Adrenal gland (tissue), 5 donors: ENCODE results near the gene SERPINA5.
A peak's percentile ranks its signal among the peaks of the same experiment; 100 is the strongest.

Experiments
- CTCF ChIP-seq, 6 experiments: fragments of 450-650 bp in 4 of 6; fragments of 200-600 bp in 2 of 6; sonication (generic) in 1 of 6; IDR thresholded peaks; 1 replicate in 5 of 6; 2 replicates in 1 of 6; pipeline versions ENCODE4 v1.5.1 to v1.8.0; 2016 to 2021; ENCODE audit warnings: antibody characterized with exemption in 6 of 6, mild to moderate bottlenecking in 2 of 6, moderate library complexity in 1 of 6
- POLR2A ChIP-seq, 2 donors: fragments of 450-650 bp; IDR thresholded peaks; one replicate each; pipeline ENCODE4 v1.6.1; 2017; ENCODE audit warnings: antibody characterized with exemption in 2 of 2, mild to moderate bottlenecking in 2 of 2, moderate library complexity in 1 of 2
- donor health status: DM: no; HTN: no; CAD: no.

- TF ChIP-seq POLR2A (IDR thresholded peaks at IDR 0.05) (no peak), CTCF (IDR thresholded peaks at IDR 0.05) (peak in 1 of 6 experiments; percentile 5)
These were observed 37.6 kb upstream of the SERPINA5 start for GRCh38 chr14:94543449-94544124.
